Medulla oblongata (tissue), 1 donor: ENCODE data around the gene GCNT2.
A peak's percentile ranks its signal among the peaks of the same experiment; 100 is the strongest.
"Not testable (repeated sequence)": the region's sequence is repeated elsewhere in the genome, so short reads cannot be mapped to it uniquely, and the experiment has no call there.

Experiments
- DNase-seq: peaks from one replicate; pipeline ENCODE4 v3.0.0-alpha.2; 2015; ENCODE audit errors: extremely low spot score

The GCNT2 gene

DNA sequence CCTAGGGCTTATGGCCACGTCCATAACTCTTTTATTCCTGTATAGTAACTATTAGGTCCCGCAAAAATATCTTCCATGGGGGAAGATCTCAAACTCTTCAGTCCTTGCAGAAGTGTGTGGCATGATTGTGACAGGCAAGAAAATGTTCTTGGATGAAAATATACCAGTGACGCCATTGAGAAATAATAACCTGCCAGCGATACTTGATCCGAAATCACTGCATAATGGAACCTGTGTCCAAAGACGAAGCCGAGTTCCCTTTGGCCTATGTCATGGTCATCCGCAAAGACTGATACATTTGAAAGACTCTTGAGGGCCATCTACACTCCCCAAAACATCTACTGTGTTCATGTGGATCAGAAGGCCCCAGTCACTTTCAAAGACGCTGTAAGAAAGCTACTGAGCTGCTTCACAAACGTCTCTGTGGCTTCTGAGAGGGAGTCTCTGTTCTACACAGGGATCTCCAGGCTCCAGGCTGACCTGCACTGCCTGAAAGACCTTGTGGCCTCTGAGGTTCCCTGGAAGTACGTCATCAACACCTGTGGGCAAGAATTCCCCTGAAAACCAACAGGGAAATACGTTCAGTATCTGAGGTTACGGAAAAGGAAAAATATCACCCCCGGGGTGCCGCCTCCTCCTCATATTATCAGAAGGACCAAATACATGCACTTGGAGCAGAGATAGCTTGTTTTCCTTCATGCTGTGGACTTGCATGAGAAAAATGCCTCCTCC, 6.9 kb upstream of the GCNT2 start:
- DNase-seq, result no peak

GRCh38 chr6:10516953-10517352, 4.2 kb upstream of the GCNT2 start:
- DNase-seq, result no peak

GRCh38 chr6:10518557-10519407, 2.4 kb upstream of the GCNT2 start:
- peak; percentile 35 for DNase-seq

GRCh38 chr6:10519408-10519697, 1.8 kb upstream of the GCNT2 start:
- not testable (repeated sequence) for DNase-seq

GRCh38 chr6:10520468-10520867, 683 bp upstream of the GCNT2 start:
- DNase-seq, result no peak

- no peak for DNase-seq
These were observed 1.9 kb downstream of the GCNT2 start for GRCh38 chr6:10522929-10523573.

DNA sequence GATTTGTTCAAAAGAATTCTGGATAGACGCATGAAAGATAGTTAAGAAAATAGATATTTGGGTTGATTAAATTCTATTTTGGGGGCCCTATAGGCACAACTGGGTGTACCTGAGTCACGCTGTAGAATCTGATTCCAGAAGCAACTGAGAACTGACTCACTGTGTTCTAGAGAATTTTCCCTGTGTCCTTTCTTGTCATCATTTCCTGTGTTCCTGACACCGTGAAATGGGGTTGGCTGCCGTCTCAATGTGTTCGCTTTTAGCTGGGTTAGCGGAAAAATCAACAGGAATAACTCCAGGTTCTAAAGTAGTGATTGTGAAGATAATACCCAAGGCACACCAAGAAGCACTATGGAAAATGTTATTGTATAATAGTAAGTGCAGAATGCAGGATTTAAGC, 5.0 kb downstream of the GCNT2 start:
- no peak for DNase-seq

DNA sequence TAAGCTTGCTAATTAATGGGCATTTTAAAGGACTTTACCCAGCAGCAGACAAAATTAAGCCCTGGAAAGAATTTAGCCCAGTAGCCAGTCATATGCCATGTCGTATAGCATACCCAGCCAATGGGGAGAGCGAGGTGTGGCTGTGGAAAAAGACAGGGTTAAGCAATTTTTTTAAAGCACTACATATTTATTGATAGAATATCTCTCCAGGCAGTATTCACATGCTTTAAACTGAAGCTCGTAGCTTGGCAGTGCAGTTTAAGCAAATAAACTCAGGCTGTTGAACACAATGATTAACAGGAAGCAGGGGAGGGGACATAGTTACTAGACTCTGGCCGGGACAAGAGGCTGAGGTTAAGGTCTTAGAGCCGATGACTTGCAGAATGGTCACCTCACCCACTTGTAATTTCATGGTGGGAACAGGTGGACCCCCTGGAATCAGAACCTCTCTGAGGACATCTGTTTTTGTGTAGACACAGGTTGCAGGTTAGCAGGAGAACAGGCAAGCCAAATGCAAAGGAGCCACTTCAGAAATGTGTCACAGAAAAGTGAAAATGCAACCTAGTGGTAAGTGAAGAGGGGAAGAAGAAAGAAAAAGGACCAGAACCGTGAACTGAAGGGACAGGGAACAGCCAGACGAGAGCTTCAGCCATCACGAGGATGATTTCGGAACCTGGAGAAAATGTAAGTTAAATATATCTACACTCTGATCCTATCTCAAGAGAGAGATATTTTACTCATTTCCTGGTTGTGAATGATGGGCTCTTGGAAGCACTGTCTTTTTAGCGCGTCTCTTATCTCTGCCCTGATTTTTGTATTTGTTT, 7.2 kb downstream of the GCNT2 start:
- peak; percentile 43 for DNase-seq

DNA sequence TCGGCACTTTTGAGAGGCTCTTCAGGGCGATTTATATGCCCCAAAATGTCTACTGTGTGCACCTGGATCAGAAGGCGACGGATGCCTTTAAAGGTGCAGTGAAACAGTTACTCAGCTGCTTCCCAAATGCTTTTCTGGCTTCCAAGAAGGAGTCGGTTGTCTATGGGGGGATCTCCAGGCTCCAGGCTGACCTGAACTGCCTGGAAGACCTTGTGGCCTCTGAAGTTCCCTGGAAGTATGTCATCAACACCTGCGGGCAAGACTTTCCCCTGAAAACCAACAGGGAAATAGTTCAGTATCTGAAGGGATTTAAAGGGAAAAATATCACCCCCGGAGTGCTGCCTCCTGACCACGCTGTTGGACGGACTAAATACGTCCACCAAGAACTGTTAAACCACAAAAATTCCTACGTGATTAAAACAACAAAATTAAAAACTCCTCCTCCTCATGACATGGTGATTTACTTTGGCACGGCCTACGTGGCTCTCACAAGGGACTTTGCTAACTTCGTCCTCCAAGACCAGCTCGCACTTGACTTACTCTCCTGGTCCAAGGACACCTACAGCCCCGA, 8.2 kb downstream of the GCNT2 start:
- DNase-seq, result no peak

GRCh38 chr6:10529828-10530374, 8.8 kb downstream of the GCNT2 start:
- not testable (repeated sequence) for DNase-seq

DNA sequence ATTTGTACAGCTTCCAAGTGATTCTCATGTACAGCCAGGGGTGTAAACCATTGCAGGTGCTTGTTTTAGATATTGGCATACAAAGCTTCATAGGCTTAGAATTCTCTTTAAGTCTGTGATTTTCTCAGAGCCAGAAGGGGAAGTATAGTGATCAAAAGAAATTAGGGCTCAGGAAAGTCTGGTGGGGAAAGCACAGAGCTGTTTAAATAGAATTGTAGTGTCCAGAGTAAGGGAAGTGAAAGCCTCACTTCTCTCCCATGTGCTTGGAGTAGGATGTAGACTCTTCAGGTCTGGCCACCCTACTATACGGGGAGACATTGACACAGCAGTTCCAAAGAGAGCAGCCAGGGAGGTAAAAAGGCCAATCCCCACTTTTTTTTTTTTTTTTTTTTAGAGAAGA, 10.4 kb downstream of the GCNT2 start:
- DNase-seq, result peak; percentile 74

DNA sequence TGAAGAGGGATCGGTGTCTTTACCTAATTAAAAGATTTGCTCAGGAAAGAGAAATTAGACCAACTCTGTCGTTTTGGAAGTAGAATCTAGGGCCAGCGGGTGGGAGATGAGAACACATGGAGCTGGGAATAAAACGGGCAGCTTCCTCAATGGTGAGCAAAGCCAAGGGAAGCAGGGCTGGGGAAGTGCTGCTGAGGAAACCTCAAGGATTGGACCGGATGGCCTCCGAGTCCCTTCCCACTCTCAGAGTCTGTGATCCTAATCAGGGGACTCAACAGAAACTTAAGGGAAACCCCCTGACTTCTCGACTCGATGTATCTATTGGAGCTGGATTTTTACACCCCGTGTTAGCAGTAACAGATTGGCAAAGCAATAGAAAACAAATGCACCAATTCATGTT, 10.8 kb downstream of the GCNT2 start:
- peak; percentile 32 for DNase-seq

GRCh38 chr6:10532392-10532791, 11.2 kb downstream of the GCNT2 start:
- DNase-seq, result no peak

- DNase-seq, result no peak
These were observed 13.2 kb downstream of the GCNT2 start for GRCh38 chr6:10534419-10534762.

DNA sequence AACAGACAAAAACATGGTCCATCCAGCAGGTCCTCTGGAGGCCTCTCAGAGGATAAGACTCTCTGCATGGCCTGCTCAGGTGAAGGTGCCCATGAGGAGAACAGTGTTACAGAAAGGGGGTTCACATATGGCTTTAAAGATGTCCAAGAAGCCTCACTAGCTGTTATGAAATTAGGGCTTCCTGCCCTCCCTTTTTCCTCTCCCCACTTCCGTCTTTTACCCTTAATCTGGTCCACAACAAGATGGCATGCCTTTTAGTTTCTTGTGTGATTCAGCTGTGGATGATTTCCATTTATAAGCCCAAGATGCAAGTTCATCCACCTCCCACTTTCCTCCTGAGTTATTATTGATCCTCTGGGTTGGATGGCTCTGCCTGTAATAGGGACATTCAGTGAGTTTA, 14.0 kb downstream of the GCNT2 start:
- no peak for DNase-seq

GRCh38 chr6:10537726-10538125, 16.6 kb downstream of the GCNT2 start:
- no peak for DNase-seq

DNA sequence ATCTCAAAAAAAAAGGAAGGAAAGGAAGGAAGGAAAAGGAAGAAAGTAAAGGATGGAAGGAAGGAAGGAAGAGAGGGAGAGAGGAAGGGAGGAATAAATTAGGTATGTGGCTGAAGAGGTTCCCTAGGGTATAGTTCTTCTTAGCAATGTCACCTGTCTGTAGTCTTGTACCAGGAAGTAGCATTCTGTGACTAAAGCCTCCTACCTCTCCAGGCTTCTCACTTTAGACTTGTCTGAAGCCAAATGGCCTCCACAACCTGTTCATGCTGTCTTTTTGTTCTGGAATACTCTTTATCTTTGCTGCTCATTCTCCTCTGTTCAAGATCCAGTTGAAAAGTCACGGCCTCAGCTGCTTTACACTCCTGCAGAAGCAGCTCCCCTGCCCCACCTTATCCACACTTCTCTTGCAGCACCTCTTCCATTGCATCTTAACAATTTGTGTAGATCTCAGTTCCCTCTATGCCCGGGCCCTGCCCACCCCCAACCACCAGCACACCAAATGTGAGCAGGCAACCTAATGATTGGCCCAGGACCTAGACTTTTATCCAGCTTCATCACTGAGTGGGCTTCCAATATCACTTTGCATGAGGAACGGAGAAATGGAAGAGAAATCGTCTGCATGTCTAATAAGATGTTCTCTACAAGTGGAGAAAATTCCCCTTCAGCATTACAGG, 19.1 kb downstream of the GCNT2 start:
- no peak for DNase-seq

GRCh38 chr6:10541591-10541990, 20.4 kb downstream of the GCNT2 start:
- no peak for DNase-seq

GRCh38 chr6:10542213-10542612, 21.1 kb downstream of the GCNT2 start:
- no peak for DNase-seq

DNA sequence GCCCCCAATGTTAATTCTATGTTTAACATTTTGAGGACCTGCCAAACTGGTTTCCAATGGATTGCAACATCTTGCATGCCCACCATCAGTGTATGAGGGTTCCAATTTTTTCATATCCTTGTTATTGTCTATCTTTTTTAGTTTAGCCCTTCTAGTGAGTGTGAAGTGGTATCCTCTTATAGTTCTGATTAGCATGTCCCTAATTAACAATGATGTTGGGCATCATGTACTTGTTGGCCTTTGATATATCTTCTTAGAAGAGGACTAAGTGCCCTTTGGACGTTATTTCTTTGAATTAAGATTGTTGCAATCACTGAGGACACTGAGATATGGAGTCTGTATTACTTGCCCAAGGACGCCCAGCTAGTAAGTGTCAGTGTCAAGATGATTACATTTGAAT, 22.3 kb downstream of the GCNT2 start:
- no peak for DNase-seq

GRCh38 chr6:10545482-10545881, 24.3 kb downstream of the GCNT2 start:
- no peak for DNase-seq
